HG03039 (cell line): ENCODE measurements around the gene GPSM3.
"Not testable (repeated sequence)": the region's sequence is repeated elsewhere in the genome, so short reads cannot be mapped to it uniquely, and the experiment has no call there.

Experiments used
- ATAC-seq: cut with Tn5 transposase; IDR thresholded peaks from one replicate; pipeline ENCODE4 v1.9.1; 2021; ENCODE audit warnings: mild to moderate bottlenecking, moderate library complexity; ENCODE audit not compliant: unreplicated experiment

Gene GPSM3

GRCh38 chr6:32192608-32193039, at the start of gene GPSM3:
Gene GPSM3 (minus strand): TSS chr6:32192643. CDS start chr6:32192513, 130 bp downstream.
- ATAC-seq, result no peak

GRCh38 chr6:32240686-32241085, 48.2 kb upstream of the GPSM3 start:
- no peak for ATAC-seq

- no peak for ATAC-seq
Observed at GRCh38 chr6:32239462-32239861, 47.0 kb upstream of the GPSM3 start.

- ATAC-seq, result no peak
Observed at GRCh38 chr6:32234934-32235333, 42.5 kb upstream of the GPSM3 start.

GRCh38 chr6:32226434-32226833, 34.0 kb upstream of the GPSM3 start:
- ATAC-seq, result no peak

GRCh38 chr6:32224696-32225095, 32.3 kb upstream of the GPSM3 start:
- ATAC-seq, result no peak

GRCh38 chr6:32223258-32224235, 31.1 kb upstream of the GPSM3 start, which contains the start of gene NOTCH4:
Gene NOTCH4 (minus strand): TSS chr6:32224067. CDS start chr6:32223928, 139 bp downstream.
- ATAC-seq, result no peak

- ATAC-seq, result no peak
Observed at GRCh38 chr6:32222333-32223230, 30.1 kb upstream of the GPSM3 start.

GRCh38 chr6:32220021-32220420, 27.6 kb upstream of the GPSM3 start:
- no peak for ATAC-seq

GRCh38 chr6:32218167-32218566, 25.7 kb upstream of the GPSM3 start:
- ATAC-seq, result no peak

- ATAC-seq, result no peak
Observed at GRCh38 chr6:32216998-32217397, 24.6 kb upstream of the GPSM3 start.

- ATAC-seq, result no peak
Observed at GRCh38 chr6:32216285-32216684, 23.8 kb upstream of the GPSM3 start.

- ATAC-seq, result no peak
Observed at GRCh38 chr6:32215617-32216016, 23.2 kb upstream of the GPSM3 start.

GRCh38 chr6:32214126-32214525, 21.7 kb upstream of the GPSM3 start:
- no peak for ATAC-seq

- ATAC-seq, result no peak
Observed at GRCh38 chr6:32213649-32214048, 21.2 kb upstream of the GPSM3 start.

GRCh38 chr6:32212076-32212760, 19.8 kb upstream of the GPSM3 start:
- no peak for ATAC-seq

- not testable (repeated sequence) for ATAC-seq
Observed at GRCh38 chr6:32211432-32211831, 19.0 kb upstream of the GPSM3 start.

GRCh38 chr6:32210191-32210601, 17.8 kb upstream of the GPSM3 start:
- ATAC-seq, result no peak

GRCh38 chr6:32208996-32209395, 16.6 kb upstream of the GPSM3 start:
- no peak for ATAC-seq

- no peak for ATAC-seq
Observed at GRCh38 chr6:32204268-32204715, 11.8 kb upstream of the GPSM3 start.
